ENCODE measurements around the gene ZNF124.
"Not testable (repeated sequence)": the region's sequence is repeated elsewhere in the genome, so short reads cannot be mapped to it uniquely, and the experiment has no call there.

Gene ZNF124

DNA sequence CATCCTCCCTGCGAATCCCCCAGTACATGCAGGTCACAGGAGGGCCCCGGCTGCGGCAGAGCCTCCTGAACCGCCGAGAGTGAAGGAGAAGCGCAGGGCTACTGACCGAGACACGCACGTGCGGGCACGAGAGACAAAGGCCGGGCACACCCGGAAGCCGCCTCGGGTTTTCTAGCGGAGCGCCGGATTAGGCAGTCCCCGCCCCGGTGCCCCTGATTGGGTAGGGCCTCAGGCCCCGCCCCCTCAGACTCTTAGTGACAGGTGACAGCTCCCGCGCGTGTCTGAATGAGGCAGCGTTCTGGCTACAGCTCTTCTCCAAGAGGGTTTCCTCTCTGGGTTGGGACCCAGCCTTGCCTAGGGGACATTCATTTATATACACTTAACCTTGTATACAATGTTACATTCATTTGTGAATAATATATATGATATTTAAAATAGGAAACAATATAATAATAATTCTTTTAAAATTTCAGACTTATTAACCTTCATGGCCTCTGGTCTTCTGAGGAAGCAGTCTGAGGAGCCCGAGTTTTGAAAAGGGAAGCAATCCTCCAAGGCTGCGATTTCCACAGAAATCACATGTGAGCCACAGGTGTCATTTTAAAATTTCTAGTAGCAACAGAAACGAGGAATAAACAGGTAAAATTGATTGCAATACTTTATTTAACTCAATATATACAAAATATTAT, at the start of gene ZNF124:
Gene ZNF124, minus strand, starts transcription at position 146 of the 689 bp plus-strand sequence. Its CDS starts 143 bp downstream, at position 3.
- not testable (repeated sequence) for DNase-seq

DNA sequence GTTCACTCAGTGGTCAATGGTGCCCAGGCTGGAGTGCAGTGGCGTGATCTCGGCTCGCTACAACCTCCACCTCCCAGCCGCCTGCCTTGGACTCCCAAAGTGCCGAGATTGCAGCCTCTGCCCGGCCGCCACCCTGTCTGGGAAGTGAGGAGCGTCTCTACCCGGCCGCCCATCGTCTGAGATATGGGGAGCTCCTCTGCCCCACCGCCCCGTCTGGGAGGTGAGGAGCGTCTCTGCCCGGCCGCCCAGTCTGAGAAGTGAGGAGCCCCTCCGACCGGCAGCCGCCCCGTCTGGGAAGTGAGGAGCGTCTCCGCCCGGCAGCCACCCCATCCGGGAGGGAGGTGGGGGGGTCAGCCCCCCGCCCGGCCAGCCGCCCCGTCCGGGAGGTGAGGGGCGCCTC, 48.5 kb upstream of the ZNF124 start:
- not testable (repeated sequence) for DNase-seq

DNA sequence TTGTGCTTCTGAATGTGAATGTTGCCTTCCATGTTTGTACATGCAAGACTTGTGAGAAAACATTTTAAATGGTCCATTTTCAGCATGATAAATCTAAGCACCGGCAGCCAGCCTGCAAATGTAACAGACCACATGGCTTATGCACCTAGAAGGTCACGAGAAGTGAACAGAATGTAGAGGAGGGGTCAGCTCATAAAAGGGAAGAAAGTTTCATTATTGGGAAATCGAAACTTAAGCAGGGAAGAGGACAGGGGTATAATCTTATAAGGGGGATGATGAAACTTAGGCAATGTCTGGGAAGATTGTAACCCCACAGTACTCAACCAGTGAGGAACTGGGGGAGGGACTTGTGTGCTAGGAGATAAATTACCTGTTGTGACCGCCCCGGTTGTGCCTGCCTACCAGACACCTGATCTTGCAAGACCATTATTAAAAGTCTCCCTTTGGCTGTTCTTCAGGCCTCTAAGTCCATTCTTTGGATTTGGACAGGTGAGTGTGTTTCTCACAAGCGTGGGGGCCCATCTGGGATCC, 46.4 kb upstream of the ZNF124 start:
- DNase-seq, result no peak

DNA sequence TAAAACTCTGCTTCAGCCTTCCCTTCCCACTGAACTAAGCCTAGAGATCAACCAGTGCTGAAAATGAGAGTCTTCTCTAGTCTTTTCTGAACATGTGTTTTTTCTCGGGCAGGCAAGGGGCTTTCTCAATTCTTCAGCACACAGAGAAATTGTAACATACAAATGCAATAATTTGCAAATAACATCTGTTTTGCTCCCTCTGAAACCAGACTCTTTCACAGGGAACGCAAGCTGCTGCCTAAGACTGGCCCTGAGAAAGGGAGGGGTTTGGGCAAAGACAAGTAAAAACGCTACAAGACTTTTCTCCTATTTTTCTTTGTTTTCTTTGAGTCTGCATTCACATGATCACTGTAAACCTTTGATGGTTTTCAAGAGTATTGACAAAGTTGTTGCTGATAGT, 44.4 kb upstream of the ZNF124 start:
- DNase-seq, result no peak

DNA sequence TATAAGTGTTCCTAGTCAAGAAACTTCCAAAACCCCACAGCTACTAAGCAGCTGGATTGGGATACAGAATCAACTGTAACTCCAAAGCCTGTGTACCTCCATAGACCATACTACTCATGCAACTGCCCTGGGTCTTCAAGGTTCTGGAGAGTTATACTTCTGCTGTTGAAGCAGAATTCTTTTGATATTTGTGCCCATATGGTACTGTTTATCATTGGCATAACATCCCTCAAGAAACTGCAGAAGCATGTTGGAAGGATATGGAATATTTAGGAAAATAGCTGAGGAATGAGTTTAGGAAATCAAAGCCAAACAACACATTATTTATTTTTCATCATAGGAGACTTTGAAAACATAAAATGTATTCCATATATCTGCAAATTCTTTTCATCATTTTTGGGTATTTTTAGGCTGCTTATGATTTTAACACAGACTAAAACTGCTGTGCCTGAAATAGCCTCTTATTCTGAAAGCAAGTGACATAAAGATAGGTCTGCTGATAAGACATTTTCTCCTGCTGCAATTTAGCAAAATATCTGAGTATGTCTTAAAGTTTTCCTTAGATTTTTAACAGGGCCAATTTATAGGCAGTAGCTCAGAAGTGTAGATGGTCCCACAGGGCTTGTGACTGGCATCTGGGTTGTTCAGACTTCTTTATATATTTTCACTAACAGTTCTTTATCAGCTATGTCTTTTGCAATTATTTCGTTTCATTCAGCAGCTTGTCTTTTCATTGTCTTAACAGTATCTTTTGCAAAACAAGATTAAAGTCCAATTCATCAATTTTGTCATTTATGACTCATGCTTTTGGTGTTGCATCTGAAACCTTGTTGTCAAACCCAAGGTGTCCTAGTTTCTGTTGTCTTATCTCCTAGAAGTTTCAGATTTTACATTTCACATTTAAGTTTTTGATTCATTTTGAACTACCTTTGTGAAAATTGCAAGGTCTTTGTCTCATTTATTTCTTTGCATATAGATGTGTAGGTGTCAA, 41.1 kb upstream of the ZNF124 start:
- DNase-seq, result no peak

DNA sequence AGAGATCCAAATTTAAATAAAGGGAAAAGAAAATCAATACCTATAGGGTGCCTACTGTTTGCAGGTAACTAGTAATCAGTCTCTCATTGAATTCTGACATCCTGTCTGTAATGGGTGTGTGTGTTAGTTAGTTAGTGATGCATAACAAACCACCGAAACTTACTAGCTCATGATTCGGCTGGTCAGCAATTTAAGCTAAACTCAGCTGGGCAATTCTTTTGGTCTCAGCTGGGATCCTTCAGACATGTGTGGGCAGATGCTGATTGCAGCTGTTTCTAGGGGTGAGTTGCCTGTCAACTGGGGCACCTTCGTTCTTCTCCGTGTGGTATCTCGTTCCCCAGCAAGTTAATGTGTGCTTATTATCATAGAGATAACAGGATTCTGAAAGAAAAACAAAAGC, 40.2 kb upstream of the ZNF124 start:
- DNase-seq, result no peak

DNA sequence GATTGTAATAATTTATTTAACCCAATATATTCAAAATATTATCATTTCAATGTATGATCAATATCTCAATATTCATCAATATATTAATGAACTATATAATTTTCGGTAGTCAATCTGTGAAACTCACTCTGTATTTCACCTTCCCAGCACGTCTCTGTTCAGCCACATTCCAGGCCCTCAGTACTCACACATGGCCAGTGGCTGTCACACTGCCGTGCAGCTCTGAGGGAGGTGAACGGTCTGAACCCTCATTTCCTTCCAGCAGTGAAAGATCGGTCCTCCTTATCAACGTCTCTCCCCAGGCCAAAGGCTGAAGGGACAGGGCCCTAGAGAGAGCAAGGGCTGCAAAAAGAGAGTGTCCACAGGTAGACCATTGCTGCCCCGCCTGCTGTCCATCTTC, 39.5 kb upstream of the ZNF124 start:
- no peak for DNase-seq

DNA sequence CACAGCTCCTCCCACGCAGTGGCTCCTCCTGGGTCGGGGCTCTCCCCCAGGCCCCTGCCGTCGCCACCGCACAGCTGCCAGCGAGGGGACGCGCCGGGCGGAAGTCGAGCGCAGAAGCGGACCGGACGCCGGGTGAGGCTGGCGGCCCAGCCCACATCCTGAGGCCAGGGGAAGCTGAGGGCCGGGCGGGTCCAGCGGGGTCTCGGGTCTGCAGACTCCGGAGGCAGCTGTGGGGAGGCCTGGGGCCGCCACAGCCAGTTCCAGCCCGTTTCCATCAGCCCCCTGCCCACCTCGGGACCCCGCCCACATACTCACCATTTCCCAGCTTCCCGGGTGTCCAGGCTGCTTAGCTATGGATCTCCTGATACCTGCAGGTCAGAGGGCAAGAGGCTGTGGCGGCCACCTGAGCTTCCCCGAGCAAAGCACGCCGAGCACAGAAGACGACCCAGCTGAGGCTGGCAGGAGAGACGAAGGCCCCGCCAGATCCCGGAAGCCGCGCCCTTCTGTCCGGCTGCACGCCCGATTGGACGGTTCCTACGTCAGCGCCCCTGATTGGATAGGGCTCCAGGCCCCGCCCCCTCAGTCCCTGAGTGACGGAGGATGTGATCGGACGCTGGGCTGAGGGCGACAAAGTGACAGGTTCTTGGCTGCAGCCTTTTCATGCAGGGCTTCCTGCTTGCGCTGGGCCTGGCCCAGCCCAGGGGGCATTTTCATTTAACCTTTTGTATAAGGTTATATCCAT, 38.7 kb upstream of the ZNF124 start:
- DNase-seq, result peak; percentile 80

DNA sequence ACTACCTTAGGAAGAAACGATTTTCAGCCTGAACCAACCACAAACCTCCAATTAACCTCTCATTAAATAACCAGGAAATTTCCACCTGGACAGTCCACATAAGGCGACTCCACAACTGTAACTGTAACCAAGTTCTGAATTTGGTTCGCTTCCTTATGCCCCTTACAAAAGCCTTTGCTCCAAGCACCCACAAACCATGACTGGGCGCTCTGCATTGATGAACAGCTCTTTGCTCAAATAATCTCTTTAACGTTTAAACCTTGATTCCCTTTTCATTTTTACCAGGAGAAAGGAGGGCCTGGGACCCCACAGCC, 38.2 kb upstream of the ZNF124 start:
- DNase-seq, result no peak

DNA sequence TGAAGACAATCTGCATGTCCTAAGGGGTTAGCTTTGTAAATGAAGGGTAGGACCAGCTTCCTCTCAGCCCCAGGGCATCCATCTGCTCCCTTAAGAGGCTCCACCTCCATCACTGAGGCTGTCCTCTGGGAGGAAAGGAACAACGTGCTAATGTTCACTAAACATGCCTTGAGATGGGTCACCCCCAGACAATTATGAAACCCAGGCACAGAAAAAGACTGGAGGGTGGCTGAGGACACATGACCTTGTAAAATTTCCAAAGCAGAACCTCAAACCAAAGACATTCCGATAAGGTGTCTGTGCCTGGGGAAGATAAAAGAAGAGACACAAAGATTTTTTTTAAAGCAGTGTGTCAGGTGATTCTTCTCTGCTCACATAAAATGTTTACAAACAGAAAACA, 37.6 kb upstream of the ZNF124 start:
- DNase-seq, result no peak

DNA sequence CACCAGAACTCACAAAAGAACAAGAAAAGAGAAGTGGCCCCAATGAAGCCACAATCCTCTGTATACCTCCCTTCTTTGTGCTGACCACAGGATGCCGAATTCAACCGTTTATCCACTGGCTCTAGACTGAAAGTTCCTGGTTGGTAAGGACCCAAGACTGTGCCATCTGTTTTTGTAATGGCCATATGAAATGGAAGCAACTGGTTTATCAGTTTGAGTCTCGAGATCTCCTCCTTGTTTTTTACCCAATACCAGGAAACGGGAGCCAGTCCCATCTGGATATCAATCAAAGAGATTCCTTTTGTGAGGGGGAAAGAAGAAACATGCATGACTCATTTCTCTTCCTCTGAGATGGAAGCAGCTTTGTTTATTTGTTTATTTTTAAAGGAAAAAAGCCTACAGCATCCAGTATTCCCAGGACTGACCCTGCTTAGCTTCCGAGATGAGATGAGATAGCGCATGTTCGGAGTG, 32.4 kb upstream of the ZNF124 start:
- no peak for DNase-seq

DNA sequence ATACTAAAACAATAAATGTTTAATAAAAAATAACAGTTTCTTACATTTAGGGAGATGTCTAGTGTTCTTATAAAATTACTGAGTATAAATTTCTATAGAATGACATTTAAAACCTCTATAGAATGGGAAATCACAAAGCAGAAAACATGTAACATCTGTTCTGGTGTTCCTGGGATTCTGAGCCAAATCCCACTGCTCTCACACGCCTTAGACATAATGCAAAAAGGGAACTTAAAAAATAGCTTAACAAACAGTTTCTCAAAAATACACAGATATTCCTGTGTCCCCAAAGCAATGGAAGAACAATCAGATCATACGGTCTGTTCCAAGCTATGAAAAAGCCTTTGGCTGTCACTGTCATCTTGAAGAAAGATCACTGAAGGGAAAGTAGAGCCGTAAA, 27.0 kb upstream of the ZNF124 start:
- DNase-seq, result no peak

DNA sequence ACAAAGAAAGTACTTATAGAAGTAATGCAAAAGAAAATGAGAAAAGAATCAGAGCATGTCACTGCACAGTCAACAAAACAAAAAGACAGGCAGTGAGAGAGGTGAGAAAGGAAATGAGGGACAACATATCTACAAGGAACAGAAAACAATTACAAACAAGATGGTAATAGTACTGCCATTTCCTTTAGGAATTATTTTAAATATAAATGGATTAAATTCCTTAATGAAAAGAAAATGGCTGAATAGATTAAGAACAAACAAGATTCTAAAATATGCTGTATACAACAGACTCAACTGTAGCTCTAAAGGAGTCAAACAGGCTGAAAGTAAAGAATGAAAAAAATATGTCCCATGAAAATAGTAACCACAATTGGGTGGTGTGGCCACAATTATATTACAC, 22.1 kb upstream of the ZNF124 start:
- no peak for DNase-seq

DNA sequence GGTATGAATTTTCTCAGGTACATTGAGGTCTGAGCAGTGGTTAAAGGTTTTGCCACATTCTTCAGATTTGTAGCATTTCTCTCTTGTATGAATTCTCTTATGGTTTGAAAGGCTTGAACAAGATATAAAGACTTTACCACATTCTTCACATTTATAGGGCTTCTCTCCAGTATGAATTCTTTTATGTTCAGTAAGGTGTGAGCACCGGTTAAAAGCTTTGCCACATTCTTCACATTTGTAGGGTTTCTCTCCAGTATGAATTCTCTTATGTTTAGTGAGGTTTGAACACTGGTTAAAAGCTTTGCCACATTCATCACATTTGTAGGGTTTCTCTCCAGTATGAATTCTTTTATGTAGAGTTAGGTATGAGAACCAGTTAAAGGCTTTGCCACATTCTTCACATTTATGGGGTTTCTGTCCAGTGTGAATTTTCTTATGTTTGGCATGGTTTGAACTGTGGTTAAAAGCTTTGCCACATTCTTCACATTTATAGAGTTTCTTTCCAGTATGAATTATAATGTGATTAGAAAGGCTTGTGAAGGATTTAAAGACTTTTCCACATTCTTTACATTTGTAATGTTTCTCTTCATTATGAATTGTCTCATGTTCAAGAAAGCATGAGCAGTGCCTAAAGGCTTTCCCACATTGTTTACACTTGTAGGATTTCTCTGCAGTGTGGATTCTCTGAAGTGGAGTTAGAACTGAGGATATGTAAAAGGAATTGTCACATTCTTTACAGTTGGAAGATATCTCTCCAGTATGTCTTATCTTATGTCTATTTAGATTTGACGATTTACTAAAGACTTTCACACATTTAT, 18.4 kb upstream of the ZNF124 start:
- DNase-seq, result no peak

DNA sequence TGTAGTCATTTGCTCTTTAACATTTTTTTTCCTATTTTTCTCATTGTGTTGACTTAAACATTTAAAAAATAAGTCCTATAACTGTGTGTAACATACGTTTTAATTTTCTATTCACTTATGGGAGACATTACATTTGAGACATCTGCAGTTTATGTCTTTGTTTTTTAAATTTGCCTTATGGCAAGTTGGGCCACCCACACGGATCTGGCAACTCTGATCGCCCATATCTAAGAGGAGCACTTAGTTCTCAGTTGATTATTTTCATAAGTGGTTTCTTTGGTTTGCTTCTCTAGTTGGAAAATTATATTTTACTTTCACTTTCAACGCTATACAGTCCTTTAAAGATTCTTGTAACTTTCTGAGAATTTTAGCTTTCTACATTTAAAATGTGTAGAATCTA, 13.8 kb upstream of the ZNF124 start:
- no peak for DNase-seq

DNA sequence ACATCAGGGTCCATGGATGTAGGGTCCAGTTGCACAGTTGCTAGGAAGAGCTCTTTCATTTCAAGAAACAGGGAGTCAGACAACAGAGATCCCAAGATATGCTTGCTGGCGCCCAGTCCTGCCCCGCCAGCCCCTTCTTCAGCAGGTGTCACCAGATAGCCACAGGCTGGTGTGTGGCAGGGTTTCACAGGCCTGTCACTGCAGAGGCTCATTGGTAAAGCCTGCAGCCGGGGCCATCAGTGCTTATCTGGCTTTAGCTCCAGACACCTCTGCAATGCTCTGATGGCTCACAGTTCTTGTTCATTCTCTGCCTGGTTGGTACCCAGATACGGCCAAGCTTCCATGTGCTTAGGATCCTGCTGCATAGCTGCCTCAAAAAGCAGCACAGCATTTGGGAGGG, 12.4 kb upstream of the ZNF124 start:
- no peak for DNase-seq

DNA sequence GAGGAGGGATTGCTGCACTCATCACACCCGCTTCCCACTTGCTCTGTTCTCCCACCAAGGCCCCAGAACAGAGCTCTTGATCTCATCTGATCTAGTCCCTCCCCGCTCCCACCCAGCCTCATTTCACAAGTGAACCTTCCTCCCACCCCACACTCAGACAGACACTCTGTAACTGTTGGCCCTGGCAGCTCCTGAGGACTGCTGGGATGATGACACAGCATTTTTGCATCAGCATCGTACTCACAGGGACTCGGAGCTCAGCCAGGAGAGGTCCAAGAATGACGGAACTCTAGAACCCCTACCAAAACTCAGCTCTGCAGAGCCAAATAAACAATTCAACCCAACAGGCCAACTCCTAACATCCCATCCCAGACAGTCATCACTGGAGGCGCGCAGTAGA, 11.2 kb upstream of the ZNF124 start:
- DNase-seq, result no peak

DNA sequence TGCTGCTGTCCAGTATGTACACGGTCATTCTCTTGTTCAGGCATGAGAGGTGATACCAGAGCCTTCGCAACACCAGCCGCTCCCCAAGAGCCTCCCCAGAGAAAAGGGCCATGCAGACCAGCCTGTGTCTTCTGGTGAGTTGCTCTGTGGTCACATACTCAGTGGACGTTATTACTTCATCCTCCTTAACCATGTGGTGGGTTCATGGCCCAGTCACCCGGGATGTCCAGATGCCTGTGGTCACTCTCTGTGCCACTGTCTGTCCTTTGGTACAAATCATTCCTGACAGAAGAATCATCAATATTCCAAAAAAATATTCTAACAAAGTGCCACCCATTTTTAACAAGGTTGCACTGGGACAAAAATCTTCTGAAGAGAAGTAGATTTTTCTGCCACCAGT, 8.8 kb upstream of the ZNF124 start:
- DNase-seq, result no peak

DNA sequence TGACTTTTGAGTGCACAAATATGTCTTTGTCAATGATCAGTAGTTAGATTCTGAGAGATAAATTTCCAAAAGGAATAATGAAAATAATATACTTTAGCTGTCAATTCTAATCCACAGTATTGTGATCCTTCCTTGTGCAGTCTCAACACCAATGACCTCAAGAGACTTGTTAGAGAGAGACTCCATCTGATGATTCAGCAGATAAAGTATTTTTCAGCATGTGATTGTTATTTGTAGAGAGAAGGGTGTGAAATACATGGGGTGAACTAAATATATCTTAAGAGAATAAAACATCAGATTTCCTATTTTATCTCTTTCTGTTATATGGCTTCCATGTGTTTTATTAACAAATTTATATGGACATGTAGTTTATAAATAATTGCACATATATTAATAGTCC, 5.9 kb upstream of the ZNF124 start:
- DNase-seq, result no peak

DNA sequence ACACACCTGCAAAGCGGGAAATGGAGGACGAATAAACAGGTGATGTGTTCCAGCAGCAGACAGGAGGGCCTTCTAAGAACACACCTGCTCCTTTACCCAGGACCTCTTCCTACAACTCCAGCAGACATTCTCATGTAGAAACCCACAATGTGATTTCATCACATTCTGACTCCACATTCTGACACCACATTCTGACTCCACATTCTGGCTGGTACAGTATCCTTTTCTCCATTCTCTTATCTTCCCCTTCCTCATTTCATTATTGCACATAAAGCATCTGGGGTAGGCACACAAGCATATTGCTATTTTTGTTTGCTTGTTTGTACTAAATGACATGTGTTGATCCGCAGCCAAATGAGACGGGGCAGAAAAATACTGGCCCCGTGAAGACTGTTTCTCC, 3.6 kb upstream of the ZNF124 start:
- no peak for DNase-seq

DNA sequence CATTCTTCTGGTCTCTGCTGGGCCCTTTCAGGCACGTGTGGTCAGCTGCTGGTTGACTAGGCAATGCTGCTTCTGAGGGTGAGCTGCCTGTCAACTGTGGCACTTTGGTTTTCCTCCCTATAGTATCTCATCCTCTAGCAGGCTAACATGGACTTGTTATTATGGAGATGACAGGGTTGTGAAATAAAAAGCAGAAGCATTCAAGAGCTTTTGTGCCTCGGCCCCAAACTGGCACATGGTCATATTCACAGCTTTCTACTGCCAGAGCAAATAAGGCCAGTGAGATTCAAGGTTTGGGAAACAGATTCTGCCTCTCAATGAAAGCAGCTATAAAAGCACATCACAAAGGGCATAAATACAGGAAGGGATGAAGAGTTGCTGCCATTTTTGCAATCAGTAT, 1.6 kb upstream of the ZNF124 start:
- DNase-seq, result no peak

DNA sequence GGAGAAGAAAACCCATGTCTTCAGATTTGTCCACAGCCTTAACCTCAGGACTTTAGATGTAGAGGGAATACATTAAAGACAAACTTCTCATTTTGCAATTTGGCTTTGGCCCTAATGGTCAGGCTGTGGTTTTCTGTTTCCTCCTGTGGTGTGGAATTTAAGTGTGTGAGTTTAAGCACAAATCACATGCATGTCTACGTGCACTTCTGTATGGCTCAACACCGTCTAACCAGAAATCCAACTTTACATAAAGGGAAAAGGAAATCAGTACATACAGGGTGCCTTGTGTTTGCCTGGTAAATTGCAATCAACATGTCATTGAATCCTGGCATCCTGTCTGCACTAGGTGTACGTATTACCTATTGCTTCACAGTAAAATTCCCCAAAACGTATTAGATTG, 1.2 kb upstream of the ZNF124 start:
- no peak for DNase-seq

Data from T1000 (cell line).